A673 (cell line): ENCODE measurements around the gene APBB2.

Experiments
- EZH2 ChIP-seq: fragments of 200-600 bp; sonication (generic); IDR thresholded peaks from 2 replicates; pipeline ENCODE4 v1.6.1; 2017; ENCODE audit warnings: borderline replicate concordance, low read depth, mild to moderate bottlenecking, mixed read lengths, antibody characterized with exemption, low read length; ENCODE audit not compliant: poor library complexity, severe bottlenecking
- TF ChIP-seq, protein P1 (sequence below): fragments of 300-800, 200-600 bp; sonication (generic); conservative IDR thresholded peaks from 2 replicates; pipeline ENCODE4 v1.5.1; 2017; ENCODE audit warnings: low read depth, mild to moderate bottlenecking, antibody characterized with exemption, low read length, moderate library complexity, mixed read lengths

DNA sequence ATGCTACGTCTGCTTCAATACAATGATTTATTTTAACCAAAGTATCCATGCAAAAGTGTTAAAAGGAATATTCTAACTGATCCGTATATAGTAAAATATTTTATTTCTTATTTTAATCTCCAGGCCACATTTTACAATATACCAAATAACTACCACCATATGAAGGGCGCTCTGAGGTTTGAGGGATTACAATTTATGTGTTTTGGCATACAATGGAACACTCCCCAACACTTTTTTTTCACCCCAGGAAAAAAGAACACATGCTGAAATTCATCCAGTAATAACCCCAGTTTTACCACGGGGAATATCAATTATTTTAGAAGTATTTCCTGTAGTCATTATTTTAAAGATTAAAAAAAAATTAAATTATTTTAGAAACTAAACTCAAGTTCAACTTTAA, 65.4 kb downstream of the APBB2 start:
- TF ChIP-seq, protein P1, sequence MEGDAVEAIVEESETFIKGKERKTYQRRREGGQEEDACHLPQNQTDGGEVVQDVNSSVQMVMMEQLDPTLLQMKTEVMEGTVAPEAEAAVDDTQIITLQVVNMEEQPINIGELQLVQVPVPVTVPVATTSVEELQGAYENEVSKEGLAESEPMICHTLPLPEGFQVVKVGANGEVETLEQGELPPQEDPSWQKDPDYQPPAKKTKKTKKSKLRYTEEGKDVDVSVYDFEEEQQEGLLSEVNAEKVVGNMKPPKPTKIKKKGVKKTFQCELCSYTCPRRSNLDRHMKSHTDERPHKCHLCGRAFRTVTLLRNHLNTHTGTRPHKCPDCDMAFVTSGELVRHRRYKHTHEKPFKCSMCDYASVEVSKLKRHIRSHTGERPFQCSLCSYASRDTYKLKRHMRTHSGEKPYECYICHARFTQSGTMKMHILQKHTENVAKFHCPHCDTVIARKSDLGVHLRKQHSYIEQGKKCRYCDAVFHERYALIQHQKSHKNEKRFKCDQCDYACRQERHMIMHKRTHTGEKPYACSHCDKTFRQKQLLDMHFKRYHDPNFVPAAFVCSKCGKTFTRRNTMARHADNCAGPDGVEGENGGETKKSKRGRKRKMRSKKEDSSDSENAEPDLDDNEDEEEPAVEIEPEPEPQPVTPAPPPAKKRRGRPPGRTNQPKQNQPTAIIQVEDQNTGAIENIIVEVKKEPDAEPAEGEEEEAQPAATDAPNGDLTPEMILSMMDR: no peak
- no peak for TF ChIP-seq EZH2
